ENCODE results near the gene WWOX. TPM values are rescaled to one million over a fixed set of nuclear protein-coding genes. Genes with fewer than 3 reads are reported as not detected.

WWOX gene
- total and polyA plus RNA-seq, 2 donors: 15.4 to 23.9 TPM

GRCh38 chr16:78668393-78668792 lies 568.9 kb downstream of the WWOX start:
- DNase-seq (ENCODE audit: low read depth in 6 of 9, low spot score in 9 of 9): no peak
- Histone ChIP-seq H3K4me1 (ENCODE audit: control insufficient read depth in 2 of 2, insufficient read depth in 2 of 2, low read length in 2 of 2) (no peaks in the 10 kb centered on the region), H3K36me3 (ENCODE audit: control insufficient read depth in 2 of 2, insufficient read depth in 2 of 2, low read length in 1 of 2) (no peaks in the 10 kb centered on the region), H3K9me3 (ENCODE audit: control insufficient read depth in 2 of 2, insufficient read depth in 1 of 2, low read length in 1 of 2) (no peaks in the 10 kb centered on the region), H3K4me3 (ENCODE audit: low read length in 2 of 2) (no peak overlapping the region), H3K27ac (ENCODE audit: low read depth in 1 of 2, low read length in 1 of 2) (no peak overlapping the region), H3K27me3 (ENCODE audit: control insufficient read depth in 2 of 2, insufficient read depth in 1 of 2, low read length in 1 of 2) (no peaks in the 10 kb centered on the region)
- WGBS: 97% methylated on average over 3 of the region's 3 CpGs

DNA sequence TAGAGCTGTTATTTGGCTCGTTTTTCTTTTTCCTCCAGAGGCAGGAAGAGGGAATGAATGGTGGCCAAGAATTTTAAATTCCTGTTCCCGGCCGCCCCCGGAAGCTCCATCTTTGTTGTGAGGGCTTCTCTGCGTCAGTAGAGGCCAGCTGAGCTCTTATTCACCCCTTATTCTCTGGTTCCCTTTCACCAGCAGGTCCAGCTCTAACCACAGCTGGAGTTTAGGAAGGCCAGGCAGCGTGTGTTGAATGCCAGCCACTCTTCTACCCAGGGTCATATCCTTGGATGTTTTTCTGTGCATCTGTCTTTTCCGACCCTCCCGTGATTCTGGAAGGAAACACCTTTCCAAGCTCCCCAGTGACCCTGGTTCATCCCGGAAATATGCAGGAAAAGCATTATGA lies 570.5 kb downstream of the WWOX start:
- no peaks in the 10 kb centered on the region for H3K9me3 ChIP-seq (ENCODE audit: control insufficient read depth in 2 of 2, insufficient read depth in 1 of 2, low read length in 1 of 2)
- H3K4me1 ChIP-seq (ENCODE audit: control insufficient read depth in 2 of 2, insufficient read depth in 2 of 2, low read length in 2 of 2): no peaks in the 10 kb centered on the region
- 93% methylated on average over 9 of the region's 9 CpGs for WGBS
- H3K27me3 ChIP-seq (ENCODE audit: control insufficient read depth in 2 of 2, insufficient read depth in 1 of 2, low read length in 1 of 2): no peaks in the 10 kb centered on the region
- no peak overlapping the region for H3K27ac ChIP-seq (ENCODE audit: low read depth in 1 of 2, low read length in 1 of 2)
- no peak for DNase-seq (ENCODE audit: low read depth in 6 of 9, low spot score in 9 of 9)
- H3K4me3 ChIP-seq (ENCODE audit: low read length in 2 of 2): no peak overlapping the region
- no peaks in the 10 kb centered on the region for H3K36me3 ChIP-seq (ENCODE audit: control insufficient read depth in 2 of 2, insufficient read depth in 2 of 2, low read length in 1 of 2)

GRCh38 chr16:78672779-78673556 lies 573.5 kb downstream of the WWOX start:
- Histone ChIP-seq H3K27me3 (ENCODE audit: control insufficient read depth in 2 of 2, insufficient read depth in 1 of 2, low read length in 1 of 2) (no peaks in the 10 kb centered on the region), H3K27ac (ENCODE audit: low read depth in 1 of 2, low read length in 1 of 2) (no peak overlapping the region), H3K36me3 (ENCODE audit: control insufficient read depth in 2 of 2, insufficient read depth in 2 of 2, low read length in 1 of 2) (no peaks in the 10 kb centered on the region), H3K9me3 (ENCODE audit: control insufficient read depth in 2 of 2, insufficient read depth in 1 of 2, low read length in 1 of 2) (no peaks in the 10 kb centered on the region), H3K4me1 (ENCODE audit: control insufficient read depth in 2 of 2, insufficient read depth in 2 of 2, low read length in 2 of 2) (no peaks in the 10 kb centered on the region), H3K4me3 (ENCODE audit: low read length in 2 of 2) (no peak overlapping the region)
- 97% methylated on average over 17 of the region's 17 CpGs for WGBS
- no peak for DNase-seq (ENCODE audit: low read depth in 6 of 9, low spot score in 9 of 9)

GRCh38 chr16:78673884-78674283 lies 574.4 kb downstream of the WWOX start:
- Histone ChIP-seq H3K27ac (ENCODE audit: low read depth in 1 of 2, low read length in 1 of 2) (no peak overlapping the region), H3K36me3 (ENCODE audit: control insufficient read depth in 2 of 2, insufficient read depth in 2 of 2, low read length in 1 of 2) (no peaks in the 10 kb centered on the region), H3K9me3 (ENCODE audit: control insufficient read depth in 2 of 2, insufficient read depth in 1 of 2, low read length in 1 of 2) (no peaks in the 10 kb centered on the region), H3K27me3 (ENCODE audit: control insufficient read depth in 2 of 2, insufficient read depth in 1 of 2, low read length in 1 of 2) (no peaks in the 10 kb centered on the region), H3K4me3 (ENCODE audit: low read length in 2 of 2) (no peak overlapping the region), H3K4me1 (ENCODE audit: control insufficient read depth in 2 of 2, insufficient read depth in 2 of 2, low read length in 2 of 2) (no peaks in the 10 kb centered on the region)
- no peak for DNase-seq (ENCODE audit: low read depth in 6 of 9, low spot score in 9 of 9)
- WGBS: 96% methylated on average over 5 of the region's 5 CpGs

DNA sequence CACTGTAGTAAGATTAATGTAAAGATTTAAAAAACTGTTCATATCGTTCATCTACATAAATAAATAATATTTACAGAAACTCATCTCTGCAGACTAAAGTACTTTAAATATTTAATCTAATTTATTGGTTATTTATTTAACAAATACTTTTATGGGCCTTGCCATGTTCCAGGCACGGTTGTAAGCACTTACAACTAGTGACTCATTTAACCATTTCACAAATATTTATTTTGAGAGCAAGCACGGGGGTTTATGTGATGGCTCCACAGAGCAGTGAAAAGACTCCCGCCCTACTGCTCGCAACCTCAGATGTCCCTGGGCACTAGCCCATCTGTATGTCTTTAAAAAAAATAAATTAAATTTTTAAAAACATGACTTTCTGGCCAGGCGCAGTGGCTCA lies 575.9 kb downstream of the WWOX start:
- 97% methylated on average over 6 of the region's 6 CpGs for WGBS
- DNase-seq (ENCODE audit: low read depth in 6 of 9, low spot score in 9 of 9): no peak
- Histone ChIP-seq H3K9me3 (ENCODE audit: control insufficient read depth in 2 of 2, insufficient read depth in 1 of 2, low read length in 1 of 2) (no peaks in the 10 kb centered on the region), H3K27ac (ENCODE audit: low read depth in 1 of 2, low read length in 1 of 2) (no peak overlapping the region), H3K36me3 (ENCODE audit: control insufficient read depth in 2 of 2, insufficient read depth in 2 of 2, low read length in 1 of 2) (no peaks in the 10 kb centered on the region), H3K4me1 (ENCODE audit: control insufficient read depth in 2 of 2, insufficient read depth in 2 of 2, low read length in 2 of 2) (no peaks in the 10 kb centered on the region), H3K4me3 (ENCODE audit: low read length in 2 of 2) (no peak overlapping the region), H3K27me3 (ENCODE audit: control insufficient read depth in 2 of 2, insufficient read depth in 1 of 2, low read length in 1 of 2) (no peaks in the 10 kb centered on the region)

DNA sequence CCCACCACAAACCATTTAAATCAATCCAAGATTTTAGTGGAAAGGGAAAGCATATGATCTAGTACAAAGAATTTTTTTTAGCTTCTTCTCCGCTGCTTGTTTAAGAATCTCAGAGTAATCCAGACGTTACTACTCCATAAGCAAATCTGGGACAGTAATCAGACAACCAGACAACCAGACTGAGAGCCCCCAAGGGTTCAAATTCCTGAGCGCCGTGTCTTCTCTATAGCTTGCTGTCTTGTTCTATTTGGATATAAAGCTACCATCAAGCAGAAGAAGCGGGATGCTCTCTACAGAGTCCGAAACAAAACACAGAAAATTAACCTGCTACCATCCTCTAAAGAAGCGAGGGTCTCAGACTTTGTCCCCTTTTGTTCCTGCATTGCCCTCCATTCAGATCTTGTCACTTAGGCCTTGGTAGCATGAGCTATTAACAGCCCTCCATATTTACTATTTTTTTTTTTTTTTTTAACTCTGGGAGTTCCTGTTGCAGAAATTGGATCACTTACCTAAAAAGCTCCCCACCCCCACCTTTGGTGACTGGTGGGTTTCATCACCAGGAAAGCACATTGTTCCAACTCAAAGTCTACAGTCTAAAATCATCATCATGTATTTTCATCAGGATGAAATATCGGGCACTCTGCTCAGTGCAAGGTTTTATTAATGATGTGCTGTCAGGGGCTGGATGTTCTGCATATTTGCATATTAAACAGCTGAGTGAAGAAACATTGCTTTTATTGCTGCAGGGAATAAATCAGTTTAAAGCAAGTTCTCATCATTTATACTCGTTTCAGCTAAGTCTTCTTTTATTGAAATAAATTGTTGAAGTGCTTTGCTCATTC lies 576.7 kb downstream of the WWOX start:
- Histone ChIP-seq H3K27ac (ENCODE audit: low read depth in 1 of 2, low read length in 1 of 2) (no peak overlapping the region), H3K4me1 (ENCODE audit: control insufficient read depth in 2 of 2, insufficient read depth in 2 of 2, low read length in 2 of 2) (no peaks in the 10 kb centered on the region), H3K9me3 (ENCODE audit: control insufficient read depth in 2 of 2, insufficient read depth in 1 of 2, low read length in 1 of 2) (no peaks in the 10 kb centered on the region), H3K27me3 (ENCODE audit: control insufficient read depth in 2 of 2, insufficient read depth in 1 of 2, low read length in 1 of 2) (no peaks in the 10 kb centered on the region), H3K36me3 (ENCODE audit: control insufficient read depth in 2 of 2, insufficient read depth in 2 of 2, low read length in 1 of 2) (no peaks in the 10 kb centered on the region), H3K4me3 (ENCODE audit: low read length in 2 of 2) (no peak overlapping the region)
- 97% methylated on average over 9 of the region's 9 CpGs for WGBS
- no peak for DNase-seq (ENCODE audit: low read depth in 6 of 9, low spot score in 9 of 9)

DNA sequence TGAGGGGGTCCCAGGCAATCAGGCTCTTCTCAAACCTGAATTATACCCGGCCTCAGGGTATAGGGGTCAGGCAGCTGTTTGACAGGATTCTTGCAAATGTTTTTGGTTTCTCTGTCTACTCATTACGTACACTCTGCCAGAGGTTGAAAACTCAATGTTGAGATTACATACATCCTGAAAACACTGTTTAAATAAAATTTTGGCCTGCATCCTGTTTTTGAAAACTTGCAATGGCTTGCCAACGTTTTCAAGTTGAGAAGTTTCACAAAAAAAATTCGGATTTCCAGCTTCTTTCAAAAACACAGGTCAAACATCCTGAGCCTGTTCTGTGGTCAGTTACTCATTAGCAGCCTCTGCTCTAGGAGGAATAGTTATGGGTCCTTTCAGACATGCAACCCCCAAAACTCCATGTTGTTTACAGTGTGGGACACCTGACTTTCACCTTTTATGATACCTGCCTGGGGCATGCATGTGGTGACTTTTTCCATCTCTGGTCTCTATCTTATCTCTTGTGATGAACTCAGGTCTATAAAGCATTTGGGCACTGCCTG lies 577.8 kb downstream of the WWOX start:
- 61% methylated on average over 4 of the region's 4 CpGs for WGBS
- Histone ChIP-seq H3K27me3 (ENCODE audit: control insufficient read depth in 2 of 2, insufficient read depth in 1 of 2, low read length in 1 of 2) (no peaks in the 10 kb centered on the region), H3K9me3 (ENCODE audit: control insufficient read depth in 2 of 2, insufficient read depth in 1 of 2, low read length in 1 of 2) (no peaks in the 10 kb centered on the region), H3K36me3 (ENCODE audit: control insufficient read depth in 2 of 2, insufficient read depth in 2 of 2, low read length in 1 of 2) (no peaks in the 10 kb centered on the region), H3K4me1 (ENCODE audit: control insufficient read depth in 2 of 2, insufficient read depth in 2 of 2, low read length in 2 of 2) (no peaks in the 10 kb centered on the region), H3K4me3 (ENCODE audit: low read length in 2 of 2) (no peak overlapping the region), H3K27ac (ENCODE audit: low read depth in 1 of 2, low read length in 1 of 2) (no peak overlapping the region)
- DNase-seq (ENCODE audit: low read depth in 6 of 9, low spot score in 9 of 9): no peak

DNA sequence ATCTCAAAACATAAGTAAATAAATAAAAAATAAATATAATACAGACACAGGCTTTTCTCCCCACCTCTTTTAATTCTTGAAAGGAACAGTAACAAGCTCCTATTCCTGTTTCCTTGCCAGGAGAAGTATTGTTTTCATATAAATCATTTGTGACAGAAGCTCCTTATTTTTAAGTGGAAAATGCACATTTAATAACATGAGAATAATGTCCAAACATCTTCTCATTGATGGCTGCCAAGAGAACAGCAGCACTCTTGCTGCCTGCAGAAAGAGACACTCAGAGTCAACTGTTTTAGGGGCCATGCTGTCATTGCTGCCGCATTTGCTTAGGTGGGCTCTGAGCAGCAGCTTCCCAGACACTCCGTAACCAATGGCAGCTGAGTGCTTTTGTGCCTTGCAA lies 580.1 kb downstream of the WWOX start:
- 98% methylated on average over 2 of the region's 2 CpGs for WGBS
- no peak for DNase-seq (ENCODE audit: low read depth in 6 of 9, low spot score in 9 of 9)
- Histone ChIP-seq H3K4me1 (ENCODE audit: control insufficient read depth in 2 of 2, insufficient read depth in 2 of 2, low read length in 2 of 2) (no peaks in the 10 kb centered on the region), H3K36me3 (ENCODE audit: control insufficient read depth in 2 of 2, insufficient read depth in 2 of 2, low read length in 1 of 2) (no peaks in the 10 kb centered on the region), H3K27ac (ENCODE audit: low read depth in 1 of 2, low read length in 1 of 2) (no peak overlapping the region), H3K27me3 (ENCODE audit: control insufficient read depth in 2 of 2, insufficient read depth in 1 of 2, low read length in 1 of 2) (no peaks in the 10 kb centered on the region), H3K9me3 (ENCODE audit: control insufficient read depth in 2 of 2, insufficient read depth in 1 of 2, low read length in 1 of 2) (no peaks in the 10 kb centered on the region), H3K4me3 (ENCODE audit: low read length in 2 of 2) (no peak overlapping the region)

DNA sequence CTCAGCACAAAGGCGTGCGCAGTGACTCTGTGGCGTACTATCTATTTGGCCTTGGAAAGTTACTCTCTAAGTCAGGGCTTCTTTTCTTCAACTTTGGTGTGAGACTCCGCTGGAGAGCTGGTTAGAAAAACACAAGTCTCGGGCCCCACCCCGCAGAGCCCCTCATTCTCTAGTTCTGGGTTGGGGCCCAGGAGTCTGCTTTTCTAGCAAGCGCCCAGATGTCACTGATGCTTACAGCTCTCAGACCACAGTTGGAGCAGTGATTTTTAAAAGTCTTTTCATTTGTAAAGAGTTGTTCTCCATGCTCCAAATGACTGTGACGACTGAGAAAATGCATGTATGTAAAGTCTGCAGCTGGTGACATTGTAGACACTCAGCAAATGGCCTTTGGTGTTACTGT lies 582.3 kb downstream of the WWOX start:
- Histone ChIP-seq H3K4me1 (ENCODE audit: control insufficient read depth in 2 of 2, insufficient read depth in 2 of 2, low read length in 2 of 2) (no peaks in the 10 kb centered on the region), H3K36me3 (ENCODE audit: control insufficient read depth in 2 of 2, insufficient read depth in 2 of 2, low read length in 1 of 2) (no peaks in the 10 kb centered on the region), H3K9me3 (ENCODE audit: control insufficient read depth in 2 of 2, insufficient read depth in 1 of 2, low read length in 1 of 2) (no peaks in the 10 kb centered on the region), H3K27me3 (ENCODE audit: control insufficient read depth in 2 of 2, insufficient read depth in 1 of 2, low read length in 1 of 2) (no peaks in the 10 kb centered on the region), H3K27ac (ENCODE audit: low read depth in 1 of 2, low read length in 1 of 2) (no peak overlapping the region), H3K4me3 (ENCODE audit: low read length in 2 of 2) (no peak overlapping the region)
- no peak for DNase-seq (ENCODE audit: low read depth in 6 of 9, low spot score in 9 of 9)
- 85% methylated on average over 8 of the region's 8 CpGs for WGBS
